ENCODE measurements around the gene PTDSS2. TPM values are rescaled to one million over a fixed set of nuclear protein-coding genes. Genes with fewer than 3 reads are reported as not detected.

PTDSS2 gene
- total and polyA plus RNA-seq, 2 of the 13 experiments (the other 11 are each of a cell fraction or from before 2014, with no cell fraction given) = 21.7 to 26.4 TPM

GRCh38 chr11:474914-475506 lies 24.9 kb downstream of the PTDSS2 start (continued):
- TF ChIP-seq CBX2 (IDR thresholded peaks at IDR 0.05; ENCODE audit: low read depth, low read length) (no peak), CBX2 (CRISPR knock-in tag; IDR thresholded peaks at IDR 0.05; ENCODE audit: low read depth) (no peak)

DNA sequence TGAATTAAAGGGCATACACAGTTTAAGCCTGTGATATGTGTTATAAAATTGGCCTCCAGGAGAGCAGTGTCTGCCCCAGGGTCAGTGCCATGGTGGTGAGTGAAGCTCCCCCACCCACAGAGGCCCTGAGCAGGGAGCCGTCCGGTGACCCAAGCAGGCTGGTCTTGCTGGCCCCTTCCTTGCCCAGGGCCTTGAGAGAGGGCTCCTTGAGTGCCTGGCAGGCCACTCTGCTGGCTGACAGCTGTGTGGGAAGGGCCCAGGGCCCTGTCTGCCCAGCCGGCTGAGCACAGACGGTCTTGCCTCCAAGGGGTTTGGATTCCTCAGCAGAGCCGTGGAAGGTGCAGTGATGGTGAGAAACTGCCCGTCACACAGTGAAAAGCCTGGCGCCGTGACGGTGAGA lies 25.9 kb downstream of the PTDSS2 start:
- FAIRE-seq (no peak), ATAC-seq (no peak), DNase-seq (ENCODE audit: low spot score) (no peak)
- no TSS peak for BruUV-seq (replicated peaks)
- Histone ChIP-seq H3K27ac (ENCODE audit: extremely low read length, insufficient read depth, low read length) (no peak overlapping the region), H3K9me3 (ENCODE audit: low read length) (no peaks in the 10 kb centered on the region), H4K20me1 (ENCODE audit: insufficient read depth, low read length) (no peaks in the 10 kb centered on the region), H3K4me1 (ENCODE audit: insufficient read depth, low read length) (no peaks in the 10 kb centered on the region), H3K9ac (ENCODE audit: insufficient read depth, low read depth, low read length) (no peak overlapping the region), H3K79me2 (ENCODE audit: insufficient read depth, low read length) (peaks cover 13% of the 10 kb centered on the region), H3K4me2 (ENCODE audit: low read depth, low read length) (no peak overlapping the region), H3K36me3 (replicated peaks in 1 of 2; ENCODE audit: control insufficient read depth in 1 of 2, insufficient read depth in 2 of 2, low read length in 2 of 2) (peaks cover 1 to 8% of the 10 kb centered on the region in 2 experiments; a peak in 3 of 5 replicates), H2AFZ (ENCODE audit: low read length) (no peak overlapping the region), H3K4me3 (replicated peaks in 1 of 3; ENCODE audit: insufficient read depth in 1 of 3, low read depth in 2 of 3, low read length in 3 of 3) (no peak overlapping the region), H3K27me3 (ENCODE audit: control insufficient read depth in 1 of 2, insufficient read depth in 2 of 2, low read length in 2 of 2) (no peaks in the 10 kb centered on the region)
- 96% methylated on average over 8 of the region's 9 CpGs for WGBS (ENCODE audit: low lambda C conversion rate)
- intact Hi-C loops (cut with micrococcal nuclease; ENCODE audit: unreplicated experiment) (no loop called here), in situ Hi-C loops (cut with HindIII; ENCODE audit: extremely low pct_ligation_motif_present, low pct_unique_long_range_greater_than_20kb) (no loop called here)
- POLR2A ChIA-PET = no interaction called here
- CTCF ChIA-PET (ENCODE audit: low intra/inter-chr PET ratio, low total read pairs) = no interaction called here
- TF ChIP-seq FOXP4 (CRISPR knock-in tag; IDR thresholded peaks at IDR 0.05) (no peak), ZMAT3 (CRISPR knock-in tag; conservative IDR thresholded peaks at IDR 0.05) (no peak), PAXIP1 (CRISPR knock-in tag; conservative IDR thresholded peaks at IDR 0.05) (no peak), ZFP1 (CRISPR knock-in tag; IDR thresholded peaks at IDR 0.05) (no peak)
- TF ChIP-seq, protein P1, sequence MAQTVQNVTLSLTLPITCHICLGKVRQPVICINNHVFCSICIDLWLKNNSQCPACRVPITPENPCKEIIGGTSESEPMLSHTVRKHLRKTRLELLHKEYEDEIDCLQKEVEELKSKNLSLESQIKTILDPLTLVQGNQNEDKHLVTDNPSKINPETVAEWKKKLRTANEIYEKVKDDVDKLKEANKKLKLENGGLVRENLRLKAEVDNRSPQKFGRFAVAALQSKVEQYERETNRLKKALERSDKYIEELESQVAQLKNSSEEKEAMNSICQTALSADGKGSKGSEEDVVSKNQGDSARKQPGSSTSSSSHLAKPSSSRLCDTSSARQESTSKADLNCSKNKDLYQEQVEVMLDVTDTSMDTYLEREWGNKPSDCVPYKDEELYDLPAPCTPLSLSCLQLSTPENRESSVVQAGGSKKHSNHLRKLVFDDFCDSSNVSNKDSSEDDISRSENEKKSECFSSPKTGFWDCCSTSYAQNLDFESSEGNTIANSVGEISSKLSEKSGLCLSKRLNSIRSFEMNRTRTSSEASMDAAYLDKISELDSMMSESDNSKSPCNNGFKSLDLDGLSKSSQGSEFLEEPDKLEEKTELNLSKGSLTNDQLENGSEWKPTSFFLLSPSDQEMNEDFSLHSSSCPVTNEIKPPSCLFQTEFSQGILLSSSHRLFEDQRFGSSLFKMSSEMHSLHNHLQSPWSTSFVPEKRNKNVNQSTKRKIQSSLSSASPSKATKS (CRISPR knock-in tag; IDR thresholded peaks at IDR 0.05) = no peak
